Measurements from ENCODE around the gene NR4A2.

Gene NR4A2

GRCh38 chr2:156332534-156333273 is at the start of gene NR4A2:
Gene NR4A2 (minus strand): TSS chr2:156332721. CDS start chr2:156330186, 2,535 bp downstream.
- TF ChIP-seq CTCF (IDR thresholded peaks at IDR 0.05; ENCODE audit: control insufficient read depth, extremely low read depth, insufficient read depth) = no peak
- peak; percentile 47 for DNase-seq (ENCODE audit: low read depth)
- H3K4me3 ChIP-seq (ENCODE audit: low read depth, low read length) = peak within 1 kb of the TSS; percentile 63

DNA sequence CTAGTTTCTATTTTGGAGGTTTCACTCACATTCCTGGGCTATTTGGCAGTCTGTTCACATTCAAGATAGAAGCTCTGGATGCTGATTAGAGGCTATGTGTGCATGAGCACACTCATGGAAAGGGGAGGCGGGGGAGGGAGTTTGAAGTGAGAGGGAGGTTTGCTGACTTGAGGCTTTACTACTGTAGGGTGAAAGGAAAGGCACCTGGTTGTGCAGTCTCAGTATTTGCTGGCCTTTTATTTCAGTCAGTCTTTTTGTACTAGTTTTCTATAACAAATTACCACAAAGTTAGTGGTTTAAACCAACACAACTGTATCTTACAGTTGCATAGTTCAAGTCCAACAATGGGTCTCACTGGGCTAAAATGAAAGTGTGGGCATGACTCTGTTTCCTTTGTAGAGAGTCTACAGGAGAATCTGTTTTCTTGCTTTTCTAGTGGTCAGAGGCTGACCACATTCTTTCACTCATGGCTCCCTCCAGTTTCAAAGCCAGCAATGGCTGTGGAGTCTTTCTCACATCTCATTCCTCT is 47.7 kb upstream of the NR4A2 start:
- no peak for DNase-seq (ENCODE audit: low read depth)
- no peak for TF ChIP-seq CTCF (IDR thresholded peaks at IDR 0.05; ENCODE audit: control insufficient read depth, extremely low read depth, insufficient read depth)

DNA sequence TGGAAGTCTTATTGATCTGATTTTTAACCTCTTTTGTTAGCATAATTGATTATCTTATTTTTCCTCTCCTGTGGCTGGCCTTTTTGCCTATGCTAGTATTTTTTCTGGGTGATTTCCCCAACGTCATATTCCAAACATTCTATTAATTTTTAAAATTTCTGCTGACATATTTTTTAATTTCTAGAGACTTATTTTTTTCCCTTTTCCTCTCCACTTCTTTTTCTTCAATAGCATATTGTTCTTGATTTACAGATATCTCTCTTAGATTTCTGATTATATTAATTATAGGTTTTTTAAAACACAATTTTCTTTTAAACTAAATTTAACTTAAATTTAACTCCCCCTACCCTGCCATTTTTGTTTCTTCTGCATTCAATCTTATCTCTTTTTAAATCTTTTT is 47.2 kb upstream of the NR4A2 start:
- DNase-seq (ENCODE audit: low read depth) = no peak
- no peak overlapping the region for H3K4me3 ChIP-seq (ENCODE audit: low read depth, low read length)
- no peak for TF ChIP-seq CTCF (IDR thresholded peaks at IDR 0.05; ENCODE audit: control insufficient read depth, extremely low read depth, insufficient read depth)

More for the DNA sequence above, 47.7 kb upstream of the NR4A2 start:
- H3K4me3 ChIP-seq (ENCODE audit: low read depth, low read length) = no peak overlapping the region

DNA sequence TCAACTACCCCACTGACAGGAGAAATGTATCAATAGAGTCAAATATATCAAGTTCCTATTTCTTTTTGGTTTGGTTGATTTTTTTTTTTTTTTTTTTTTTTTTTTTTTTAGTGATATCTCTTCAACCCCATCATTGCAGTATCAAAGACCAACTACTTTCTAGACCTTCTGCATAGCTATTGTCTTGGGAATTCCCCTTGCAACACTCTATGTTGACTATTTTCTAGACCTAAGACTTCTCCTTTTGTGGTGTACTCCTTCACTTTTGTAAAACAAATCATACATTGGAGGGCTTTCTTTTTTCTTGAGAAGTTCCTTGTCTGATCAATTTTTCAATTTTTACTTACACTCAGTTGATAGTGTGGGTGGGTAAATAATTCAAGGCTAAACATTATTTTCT is 46.5 kb upstream of the NR4A2 start:
- TF ChIP-seq CTCF (IDR thresholded peaks at IDR 0.05; ENCODE audit: control insufficient read depth, extremely low read depth, insufficient read depth) = no peak
- no peak overlapping the region for H3K4me3 ChIP-seq (ENCODE audit: low read depth, low read length)
- no peak for DNase-seq (ENCODE audit: low read depth)

- H3K4me3 ChIP-seq (ENCODE audit: low read depth, low read length) = no peak overlapping the region
- no peak for DNase-seq (ENCODE audit: low read depth)
- no peak for TF ChIP-seq CTCF (IDR thresholded peaks at IDR 0.05; ENCODE audit: control insufficient read depth, extremely low read depth, insufficient read depth)
Measured at GRCh38 chr2:156366753-156367152, 34.2 kb upstream of the NR4A2 start.

DNA sequence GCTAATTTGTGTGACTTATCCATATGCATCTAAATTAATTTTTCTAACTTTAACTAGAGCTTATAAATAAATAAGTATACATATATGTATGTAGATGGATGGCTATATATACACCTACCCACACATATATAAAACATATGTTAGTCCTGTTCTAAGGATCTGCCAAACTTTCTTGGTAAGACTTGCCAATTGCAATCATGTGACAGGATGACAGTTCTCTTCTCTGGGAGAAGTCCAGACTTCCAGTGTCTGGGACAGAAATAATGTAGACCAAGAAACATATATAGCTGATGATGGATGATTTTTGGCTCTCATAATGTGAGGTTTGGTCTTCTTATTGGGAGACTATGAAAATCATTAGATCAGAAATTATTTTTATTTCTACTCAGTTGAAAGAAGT is 30.6 kb upstream of the NR4A2 start:
- DNase-seq (ENCODE audit: low read depth) = no peak
- TF ChIP-seq CTCF (IDR thresholded peaks at IDR 0.05; ENCODE audit: control insufficient read depth, extremely low read depth, insufficient read depth) = no peak
- no peak overlapping the region for H3K4me3 ChIP-seq (ENCODE audit: low read depth, low read length)
